Measurements from ENCODE around the gene DLG2. TPM values are rescaled to one million over a fixed set of nuclear protein-coding genes. Genes with fewer than 3 reads are reported as not detected.

The DLG2 gene
- total RNA-seq, 1 experiment from 2014 or later, result 0.20 TPM

Other genes starting within 250 kb of the DLG2 start
- gene TMEM126B, start 1.2 kb upstream of the DLG2 start, total RNA-seq (2014; rRNA removed; shearing (Covaris generic); ENCODE audit: low replicate concordance), result 48.0 and 49.5 TPM in 2 replicates
- gene TMEM126A, start 20.6 kb upstream of the DLG2 start, total RNA-seq (2014; rRNA removed; shearing (Covaris generic); ENCODE audit: low replicate concordance), result 26.8 and 30.6 TPM in 2 replicates
- gene CREBZF, start 37.8 kb upstream of the DLG2 start, total RNA-seq (2014; rRNA removed; shearing (Covaris generic); ENCODE audit: low replicate concordance), result 27.3 and 34.2 TPM in 2 replicates
- 0.30 TPM in 1 of 2 replicates, not detected in the other for gene CCDC89, start 58.9 kb upstream of the DLG2 start, total RNA-seq (2014; rRNA removed; shearing (Covaris generic); ENCODE audit: low replicate concordance)
- gene SYTL2, start 183.8 kb upstream of the DLG2 start, total RNA-seq (2014; rRNA removed; shearing (Covaris generic); ENCODE audit: low replicate concordance), result 12.9 and 18.6 TPM in 2 replicates
- gene CCDC83, start 228.0 kb upstream of the DLG2 start, total RNA-seq (2014; rRNA removed; shearing (Covaris generic); ENCODE audit: low replicate concordance), result not detected in 2 replicates